Liver (tissue), 3 donors: ENCODE results near the gene LAMC3.

Source experiments
- ATF3 ChIP-seq: IDR thresholded peaks from 2 replicates; pipeline ENCODE4 v1.6.1; 2016; ENCODE audit warnings: antibody characterized with exemption
- CTCF ChIP-seq: fragments of 150-350 bp; IDR thresholded peaks from 2 replicates; pipeline ENCODE4 v1.5.1; 2017; ENCODE audit warnings: improper control_type of control experiment, low read depth, low read length; ENCODE audit not compliant: missing input control
- GABPA ChIP-seq, 2 donors: IDR thresholded peaks in 1 of 2; conservative IDR thresholded peaks in 1 of 2; 2 replicates each; pipeline ENCODE4 v1.6.1; 2016; ENCODE audit warnings: antibody characterized with exemption in 2 of 2, mild to moderate bottlenecking in 1 of 2, moderate library complexity in 1 of 2
- JUND ChIP-seq, 2 donors: IDR thresholded peaks; 2 replicates each; pipeline ENCODE4 v1.6.1; 2016; ENCODE audit warnings: antibody characterized with exemption in 2 of 2
- MAX ChIP-seq: IDR thresholded peaks from 2 replicates; pipeline ENCODE4 v1.6.1; 2016; ENCODE audit warnings: antibody characterized with exemption
- RAD21 ChIP-seq, 2 donors: IDR thresholded peaks; 2 replicates each; pipeline ENCODE4 v1.6.1; 2016; ENCODE audit warnings: antibody characterized with exemption in 2 of 2, mild to moderate bottlenecking in 2 of 2
- REST ChIP-seq: IDR thresholded peaks from 2 replicates; pipeline ENCODE4 v1.6.1; 2016; ENCODE audit warnings: antibody characterized with exemption, mild to moderate bottlenecking
- RXRA ChIP-seq, 2 donors: IDR thresholded peaks; 2 replicates each; pipeline ENCODE4 v1.6.1; 2017 to 2018; ENCODE audit warnings: antibody characterized with exemption in 2 of 2, mild to moderate bottlenecking in 1 of 2
- SP1 ChIP-seq: IDR thresholded peaks from 2 replicates; pipeline ENCODE4 v1.6.1; 2018; ENCODE audit warnings: antibody characterized with exemption, mild to moderate bottlenecking
- TAF1 ChIP-seq: conservative IDR thresholded peaks from 2 replicates; pipeline ENCODE4 v1.6.1; 2016; ENCODE audit warnings: antibody characterized with exemption, mild to moderate bottlenecking
- YY1 ChIP-seq: IDR thresholded peaks from 2 replicates; pipeline ENCODE4 v1.6.1; 2016; ENCODE audit warnings: antibody characterized with exemption, mild to moderate bottlenecking
- donor health status: healthy.
- donor health status: healthy.

- TF ChIP-seq JUND (IDR thresholded peaks at IDR 0.05): no peak
- TF ChIP-seq CTCF: no peak
- no peak for TF ChIP-seq TAF1
- no peak for TF ChIP-seq RAD21 (IDR thresholded peaks at IDR 0.05)
- TF ChIP-seq MAX: no peak
- no peak for TF ChIP-seq ATF3
- no peak for TF ChIP-seq REST
- TF ChIP-seq SP1: no peak
- TF ChIP-seq YY1: no peak
- TF ChIP-seq GABPA (IDR thresholded peaks at IDR 0.05 in 1 of 2, conservative IDR thresholded peaks at IDR 0.05 in 1 of 2): no peak
- TF ChIP-seq RXRA (IDR thresholded peaks at IDR 0.05): no peak
Measured at GRCh38 chr9:131080589-131080988, 71.6 kb downstream of the LAMC3 start.
